ENCODE measurements around the gene SORCS2. TPM values are rescaled to one million over a fixed set of nuclear protein-coding genes. Genes with fewer than 3 reads are reported as not detected.

Gene SORCS2
- total RNA-seq, 1 donor from 2014 or later, result 13.4 TPM

DNA sequence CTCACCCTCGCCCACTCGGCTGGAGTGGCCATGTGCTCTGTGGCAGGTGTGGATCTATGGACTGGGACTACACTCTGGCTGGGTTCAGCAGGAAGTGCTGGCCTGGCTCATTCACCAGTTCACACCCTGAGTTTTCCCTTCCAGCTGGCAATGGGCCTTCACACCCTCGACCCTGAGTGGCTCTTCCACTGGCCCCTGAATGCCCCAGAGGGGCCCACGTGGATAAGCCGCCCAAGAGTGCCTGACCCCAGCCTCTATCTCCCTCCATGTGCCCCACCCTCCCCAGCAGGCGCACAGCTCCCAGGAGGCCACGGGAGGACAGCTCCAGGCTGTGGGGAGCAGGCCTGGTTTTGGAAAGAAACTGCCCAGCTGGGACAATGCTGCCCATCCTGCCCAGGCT is 513.3 kb downstream of the SORCS2 start:
- TF ChIP-seq, protein P1, sequence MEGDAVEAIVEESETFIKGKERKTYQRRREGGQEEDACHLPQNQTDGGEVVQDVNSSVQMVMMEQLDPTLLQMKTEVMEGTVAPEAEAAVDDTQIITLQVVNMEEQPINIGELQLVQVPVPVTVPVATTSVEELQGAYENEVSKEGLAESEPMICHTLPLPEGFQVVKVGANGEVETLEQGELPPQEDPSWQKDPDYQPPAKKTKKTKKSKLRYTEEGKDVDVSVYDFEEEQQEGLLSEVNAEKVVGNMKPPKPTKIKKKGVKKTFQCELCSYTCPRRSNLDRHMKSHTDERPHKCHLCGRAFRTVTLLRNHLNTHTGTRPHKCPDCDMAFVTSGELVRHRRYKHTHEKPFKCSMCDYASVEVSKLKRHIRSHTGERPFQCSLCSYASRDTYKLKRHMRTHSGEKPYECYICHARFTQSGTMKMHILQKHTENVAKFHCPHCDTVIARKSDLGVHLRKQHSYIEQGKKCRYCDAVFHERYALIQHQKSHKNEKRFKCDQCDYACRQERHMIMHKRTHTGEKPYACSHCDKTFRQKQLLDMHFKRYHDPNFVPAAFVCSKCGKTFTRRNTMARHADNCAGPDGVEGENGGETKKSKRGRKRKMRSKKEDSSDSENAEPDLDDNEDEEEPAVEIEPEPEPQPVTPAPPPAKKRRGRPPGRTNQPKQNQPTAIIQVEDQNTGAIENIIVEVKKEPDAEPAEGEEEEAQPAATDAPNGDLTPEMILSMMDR (conservative IDR thresholded peaks at IDR 0.05), result no peak
- Mint-ChIP-seq H3K9me3 (no peaks in the 10 kb centered on the region), H3K4me1 (ENCODE audit: unreplicated experiment) (peaks cover 12% of the 10 kb centered on the region), H3K27ac (no peak overlapping the region), H3K27me3 (no peaks in the 10 kb centered on the region), H3K36me3 (no peaks in the 10 kb centered on the region), H3K4me3 (no peak overlapping the region)
- no peak for DNase-seq (ENCODE audit: extremely low spot score, unreplicated experiment)

- H3K4me1 Mint-ChIP-seq (ENCODE audit: unreplicated experiment), result peaks cover 10% of the 10 kb centered on the region
- no peak for DNase-seq (ENCODE audit: extremely low spot score, unreplicated experiment)
- no peak overlapping the region for H3K4me3 Mint-ChIP-seq
- no peaks in the 10 kb centered on the region for H3K36me3 Mint-ChIP-seq
- H3K9me3 Mint-ChIP-seq, result no peaks in the 10 kb centered on the region
- no peaks in the 10 kb centered on the region for H3K27me3 Mint-ChIP-seq
- TF ChIP-seq, protein P1 (conservative IDR thresholded peaks at IDR 0.05), result no peak
- no peak overlapping the region for H3K27ac Mint-ChIP-seq
Measured at GRCh38 chr4:7708238-7708637, 515.9 kb downstream of the SORCS2 start.

- H3K27ac Mint-ChIP-seq, result no peak overlapping the region
- no peak for DNase-seq (ENCODE audit: extremely low spot score, unreplicated experiment)
- H3K36me3 Mint-ChIP-seq, result no peaks in the 10 kb centered on the region
- no peak overlapping the region for H3K4me3 Mint-ChIP-seq
- H3K9me3 Mint-ChIP-seq, result no peaks in the 10 kb centered on the region
- no peaks in the 10 kb centered on the region for H3K27me3 Mint-ChIP-seq
- peaks cover 12% of the 10 kb centered on the region for H3K4me1 Mint-ChIP-seq (ENCODE audit: unreplicated experiment)
- TF ChIP-seq, protein P1 (conservative IDR thresholded peaks at IDR 0.05), result no peak
Measured at GRCh38 chr4:7708981-7709380, 516.6 kb downstream of the SORCS2 start.

GRCh38 chr4:7709431-7709830 is 517.1 kb downstream of the SORCS2 start:
- no peak overlapping the region for H3K4me3 Mint-ChIP-seq
- TF ChIP-seq, protein P1 (conservative IDR thresholded peaks at IDR 0.05), result no peak
- H3K9me3 Mint-ChIP-seq, result no peaks in the 10 kb centered on the region
- H3K27me3 Mint-ChIP-seq, result no peaks in the 10 kb centered on the region
- H3K36me3 Mint-ChIP-seq, result no peaks in the 10 kb centered on the region
- peaks cover 12% of the 10 kb centered on the region for H3K4me1 Mint-ChIP-seq (ENCODE audit: unreplicated experiment)
- no peak overlapping the region for H3K27ac Mint-ChIP-seq
- DNase-seq (ENCODE audit: extremely low spot score, unreplicated experiment), result no peak

DNA sequence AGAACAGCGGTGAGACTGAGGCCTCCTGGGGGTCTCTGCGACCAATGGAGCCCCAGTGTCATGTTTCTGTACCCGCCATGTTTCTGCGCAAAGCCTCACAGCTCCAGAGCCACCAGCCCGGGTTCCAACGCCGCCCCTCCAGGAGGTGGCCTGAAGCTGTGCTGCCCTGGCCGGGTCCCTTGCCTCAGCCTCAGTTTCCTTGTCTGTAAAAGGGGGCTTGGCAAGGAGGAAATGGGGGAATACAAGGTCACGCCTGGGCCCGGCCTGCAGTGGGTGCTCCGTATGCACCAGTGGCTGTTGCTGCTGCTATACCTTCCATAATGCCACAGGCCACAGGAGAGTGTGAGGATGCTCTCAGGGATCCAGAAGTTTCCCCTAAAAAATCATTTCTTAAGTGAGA is 517.8 kb downstream of the SORCS2 start:
- Mint-ChIP-seq H3K36me3 (peaks cover 4% of the 10 kb centered on the region), H3K4me3 (no peak overlapping the region), H3K27ac (no peak overlapping the region), H3K4me1 (ENCODE audit: unreplicated experiment) (peaks cover 12% of the 10 kb centered on the region), H3K9me3 (no peaks in the 10 kb centered on the region), H3K27me3 (no peaks in the 10 kb centered on the region)
- TF ChIP-seq, protein P1 (conservative IDR thresholded peaks at IDR 0.05), result no peak
- no peak for DNase-seq (ENCODE audit: extremely low spot score, unreplicated experiment)
